Activated B cell treated with CpG ODN at 0.5 μM for 24 hours (primary cell): ENCODE measurements around the gene NHERF1. TPM values are rescaled to one million over a fixed set of nuclear protein-coding genes. Genes with fewer than 3 reads are reported as not detected.

Experiments
- ATAC-seq: fragments of 200-7000 bp; cut with Tn5 transposase; one replicate; pipeline ENCODE4 v1.10.0; 2021; ENCODE audit warnings: low read depth, mild to moderate bottlenecking, moderate library complexity
- CTCF ChIA-PET: fragments of 350-600 bp; sonication (Branson Sonifier 250); formaldehyde crosslinking; loops from one replicate; lab custom pipeline; 2021; ENCODE audit warnings: antibody characterized with exemption; lab: Charles Lee
- POLR2A ChIA-PET: fragments of 350-600 bp; sonication (Branson Sonifier 250); formaldehyde crosslinking; loops from one replicate; lab custom pipeline; 2021; ENCODE audit warnings: antibody characterized with exemption; lab: Charles Lee
- DNase-seq: peaks from one replicate; pipeline ENCODE4 v3.0.0; 2022
- H3K27ac Mint-ChIP-seq: one replicate; pipeline ENCODE4 v1.8.0; 2020; ENCODE audit warnings: mixed read lengths
- H3K27me3 Mint-ChIP-seq: one replicate; pipeline ENCODE4 v1.8.0; 2021; ENCODE audit warnings: mixed read lengths
- H3K36me3 Mint-ChIP-seq: one replicate; pipeline ENCODE4 v1.8.0; 2021; ENCODE audit warnings: low read depth, mixed read lengths
- H3K4me1 Mint-ChIP-seq: one replicate; pipeline ENCODE4 v1.8.0; 2021; ENCODE audit warnings: mixed read lengths
- H3K4me3 Mint-ChIP-seq: one replicate; pipeline ENCODE4 v1.8.0; 2020; ENCODE audit warnings: mild to moderate bottlenecking, mixed read lengths
- H3K9me3 Mint-ChIP-seq: one replicate; pipeline ENCODE4 v1.8.0; 2020; ENCODE audit warnings: mixed read lengths
- CTCF ChIP-seq: fragments of 200-600 bp; IDR thresholded peaks from one replicate; pipeline ENCODE4 v1.8.0; 2022; ENCODE audit warnings: antibody characterized with exemption, mild to moderate bottlenecking
- intact Hi-C: fragments of 100-400 bp; cut with micrococcal nuclease; formaldehyde crosslinking; loops from one replicate; pipeline ENCODE4 v1.15.1; 2024
- total RNA-seq: library from RNA; stranded (reverse); gene quantifications from 2 replicates; pipeline ENCODE4 v1.2.3, GENCODE V29; 2022

Gene NHERF1
- total RNA-seq, 1 donor from 2014 or later: 34.5 TPM

- POLR2A ChIA-PET: no interaction called here
- Mint-ChIP-seq H3K4me1 (no peaks in the 10 kb centered on the region), H3K27ac (no peak overlapping the region), H3K9me3 (no peaks in the 10 kb centered on the region), H3K4me3 (no peak overlapping the region), H3K27me3 (no peaks in the 10 kb centered on the region), H3K36me3 (peaks cover 36% of the 10 kb centered on the region)
- CTCF ChIA-PET: no interaction called here
- DNase-seq (no peak), ATAC-seq (no peak)
- TF ChIP-seq CTCF: no peak
- intact Hi-C loops: no loop called here
Observed at GRCh38 chr17:74804683-74805082, 56.3 kb downstream of the NHERF1 start.

DNA sequence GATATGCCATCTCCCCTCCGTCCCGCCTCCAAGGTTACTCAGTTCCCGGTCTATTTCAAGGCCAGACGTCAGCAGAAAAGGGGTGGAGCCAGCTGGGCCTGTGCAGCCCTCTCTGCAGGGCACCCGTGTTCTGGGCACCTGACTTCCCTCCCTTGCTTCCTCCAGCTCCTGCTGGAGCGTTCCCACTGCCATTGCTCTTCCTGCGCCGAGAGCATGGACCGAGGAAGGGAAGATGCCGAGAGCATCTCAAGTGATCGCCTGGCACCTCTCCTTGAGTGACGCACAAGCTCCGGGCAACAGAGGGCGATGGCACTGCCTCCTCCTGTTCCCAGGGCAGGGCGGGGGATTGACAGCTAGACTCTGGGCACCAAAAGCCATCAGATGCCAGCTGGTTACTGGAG lies 57.2 kb downstream of the NHERF1 start:
- ChIA-PET POLR2A (no interaction called here), CTCF (no interaction called here)
- Mint-ChIP-seq H3K4me1 (no peaks in the 10 kb centered on the region), H3K27ac (no peak overlapping the region), H3K36me3 (peaks cover 32% of the 10 kb centered on the region), H3K27me3 (no peaks in the 10 kb centered on the region), H3K9me3 (no peaks in the 10 kb centered on the region), H3K4me3 (no peak overlapping the region)
- no peak for DNase-seq
- intact Hi-C loops: no loop called here
- ATAC-seq: no peak
- no peak for TF ChIP-seq CTCF

- Mint-ChIP-seq H3K27me3 (no peaks in the 10 kb centered on the region), H3K9me3 (no peaks in the 10 kb centered on the region), H3K27ac (no peak overlapping the region), H3K36me3 (peaks cover 31% of the 10 kb centered on the region), H3K4me1 (no peaks in the 10 kb centered on the region), H3K4me3 (no peak overlapping the region)
- DNase-seq (no peak), ATAC-seq (no peak)
- POLR2A ChIA-PET: interaction anchor here (0.6 kb wide), 1 partner anchor 32 kb away, joined by 3 read pairs; no protein-coding TSS in a partner anchor
- intact Hi-C loops: no loop called here
- CTCF ChIA-PET: no interaction called here
- no peak for TF ChIP-seq CTCF
Observed at GRCh38 chr17:74806334-74806733, 57.9 kb downstream of the NHERF1 start.

DNA sequence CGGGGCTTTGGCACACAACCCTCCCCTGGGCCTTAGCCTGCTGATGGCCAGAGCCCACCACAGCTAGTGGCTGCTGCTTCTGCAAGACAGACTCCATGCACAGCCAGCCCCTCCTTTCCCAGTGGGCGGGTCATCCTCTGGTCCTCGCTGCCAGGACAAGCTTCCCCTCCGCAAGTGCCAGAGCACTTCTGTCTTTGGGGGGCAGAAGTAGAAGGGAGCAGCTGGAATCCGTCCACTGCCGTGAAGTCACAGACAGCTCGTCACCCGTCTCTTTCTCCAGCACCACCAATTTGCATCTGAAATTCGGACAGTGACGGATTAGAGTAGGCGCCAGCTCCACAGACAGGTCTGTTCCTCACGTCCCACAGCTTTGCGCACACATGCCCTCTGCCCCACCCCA lies 59.0 kb downstream of the NHERF1 start:
- intact Hi-C loops: no loop called here
- H3K27me3 Mint-ChIP-seq: no peaks in the 10 kb centered on the region
- H3K4me1 Mint-ChIP-seq: no peaks in the 10 kb centered on the region
- no peak for TF ChIP-seq CTCF
- no peak overlapping the region for H3K4me3 Mint-ChIP-seq
- ATAC-seq: no peak
- DNase-seq: no peak
- H3K36me3 Mint-ChIP-seq: peaks cover 24% of the 10 kb centered on the region
- ChIA-PET CTCF (no interaction called here), POLR2A (no interaction called here)
- no peak overlapping the region for H3K27ac Mint-ChIP-seq
- no peaks in the 10 kb centered on the region for H3K9me3 Mint-ChIP-seq

- intact Hi-C loops: no loop called here
- Mint-ChIP-seq H3K9me3 (no peaks in the 10 kb centered on the region), H3K27me3 (no peaks in the 10 kb centered on the region), H3K4me3 (no peak overlapping the region), H3K36me3 (peaks cover 25% of the 10 kb centered on the region), H3K4me1 (no peaks in the 10 kb centered on the region), H3K27ac (no peak overlapping the region)
- ChIA-PET CTCF (no interaction called here), POLR2A (no interaction called here)
- no peak for DNase-seq
- no peak for ATAC-seq
- no peak for TF ChIP-seq CTCF
Observed at GRCh38 chr17:74807925-74808324, 59.5 kb downstream of the NHERF1 start.
